HG03095 (cell line): ENCODE results near the gene USP43.
"Not testable (repeated sequence)": the region's sequence is repeated elsewhere in the genome, so short reads cannot be mapped to it uniquely, and the experiment has no call there.

Source experiments
- ATAC-seq: cut with Tn5 transposase; IDR thresholded peaks from one replicate; pipeline ENCODE4 v1.9.1; 2021; ENCODE audit warnings: moderate library complexity; ENCODE audit not compliant: unreplicated experiment

Gene USP43

GRCh38 chr17:9663511-9663910 is 18.2 kb downstream of the USP43 start:
- not testable (repeated sequence) for ATAC-seq

- ATAC-seq: no peak
These were observed 21.2 kb downstream of the USP43 start for GRCh38 chr17:9666461-9667050.

- no peak for ATAC-seq
These were observed 23.2 kb downstream of the USP43 start for GRCh38 chr17:9668517-9668916.

GRCh38 chr17:9669551-9670008 is 24.3 kb downstream of the USP43 start:
- no peak for ATAC-seq

GRCh38 chr17:9670596-9670995 is 25.3 kb downstream of the USP43 start:
- no peak for ATAC-seq

- ATAC-seq: no peak
These were observed 26.2 kb downstream of the USP43 start for GRCh38 chr17:9671559-9671958.

- no peak for ATAC-seq
These were observed 26.9 kb downstream of the USP43 start for GRCh38 chr17:9672266-9672665.

GRCh38 chr17:9672691-9673090 is 27.4 kb downstream of the USP43 start:
- ATAC-seq: no peak

GRCh38 chr17:9676084-9676483 is 30.8 kb downstream of the USP43 start:
- no peak for ATAC-seq

- no peak for ATAC-seq
These were observed 31.5 kb downstream of the USP43 start for GRCh38 chr17:9676820-9677310.

GRCh38 chr17:9677411-9677810 is 32.1 kb downstream of the USP43 start:
- no peak for ATAC-seq

- ATAC-seq: no peak
These were observed 32.6 kb downstream of the USP43 start for GRCh38 chr17:9677896-9678295.

- ATAC-seq: no peak
These were observed 39.8 kb downstream of the USP43 start for GRCh38 chr17:9684955-9685621.

GRCh38 chr17:9693755-9694154 is 48.4 kb downstream of the USP43 start:
- ATAC-seq: no peak

GRCh38 chr17:9696279-9697044 is 51.1 kb downstream of the USP43 start:
- no peak for ATAC-seq

- no peak for ATAC-seq
These were observed 54.8 kb downstream of the USP43 start for GRCh38 chr17:9700136-9700535.

GRCh38 chr17:9700754-9701476 is 55.6 kb downstream of the USP43 start:
- ATAC-seq: no peak

GRCh38 chr17:9702482-9702881 is 57.2 kb downstream of the USP43 start:
- ATAC-seq: no peak

GRCh38 chr17:9702914-9703780 is 57.8 kb downstream of the USP43 start:
- ATAC-seq: no peak

- no peak for ATAC-seq
These were observed 58.4 kb downstream of the USP43 start for GRCh38 chr17:9703781-9704082.
